Ectodermal cell (in vitro differentiated cells): Measurements from ENCODE around the gene ALDH3A1.

Source experiments
- H3K27ac ChIP-seq: 2 replicates; pipeline ENCODE4 v1.7.0; 2013; ENCODE audit warnings: mild to moderate bottlenecking, low read depth, low read length; ENCODE audit not compliant: insufficient read depth, poor library complexity, severe bottlenecking
- H3K27me3 ChIP-seq: 2 replicates; pipeline ENCODE4 v1.7.0; 2013; ENCODE audit warnings: mild to moderate bottlenecking, low read length; ENCODE audit not compliant: insufficient read depth, control insufficient read depth, poor library complexity, severe bottlenecking
- H3K36me3 ChIP-seq: one replicate; pipeline ENCODE4 v1.7.0; 2013; ENCODE audit warnings: low read length; ENCODE audit not compliant: control insufficient read depth, insufficient read depth
- H3K4me1 ChIP-seq: one replicate; pipeline ENCODE4 v1.7.0; 2013; ENCODE audit warnings: low read length; ENCODE audit not compliant: control insufficient read depth, insufficient read depth
- H3K4me3 ChIP-seq: 2 replicates; pipeline ENCODE4 v1.7.0; 2013; ENCODE audit warnings: low read depth, low read length, control low read depth; ENCODE audit not compliant: insufficient read depth
- H3K9me3 ChIP-seq: 2 replicates; pipeline ENCODE4 v1.7.0; 2013; ENCODE audit warnings: mild to moderate bottlenecking, low read length, moderate library complexity; ENCODE audit not compliant: control insufficient read depth
- WGBS, 2 experiments: methylation state at CpG; one replicate each; pipeline ENCODE4 v1.1.7; 2013; ENCODE audit warnings: missing lambda C conversion rate in 2 of 2; 5-methylcytosine and 5-hydroxymethylcytosine counted together

Gene ALDH3A1

DNA sequence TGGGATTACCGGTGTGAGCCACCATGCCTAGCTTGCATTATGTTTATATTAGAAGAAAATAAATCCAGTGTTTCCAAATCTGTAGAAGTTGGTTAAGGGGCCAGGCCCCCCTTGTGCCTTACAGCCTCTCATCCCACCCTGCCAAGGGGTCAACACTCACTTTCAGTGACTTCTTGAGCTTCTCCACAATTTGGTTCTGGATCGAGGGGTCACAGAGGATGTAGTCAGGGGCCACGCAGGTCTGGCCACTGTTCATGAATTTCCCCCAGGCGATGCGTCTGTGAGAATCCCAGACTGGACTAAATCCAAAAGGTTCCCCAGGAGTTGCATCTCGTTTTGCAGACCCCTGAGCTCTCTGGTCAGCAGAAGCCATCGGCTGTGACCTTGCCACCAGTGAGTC, 7.2 kb downstream of the ALDH3A1 start:
- H3K36me3 ChIP-seq: no peaks in the 10 kb centered on the region
- peaks cover 9% of the 10 kb centered on the region for H3K4me1 ChIP-seq
- H3K9me3 ChIP-seq: no peaks in the 10 kb centered on the region
- no peak overlapping the region for H3K27ac ChIP-seq
- peaks cover 8% of the 10 kb centered on the region for H3K27me3 ChIP-seq
- H3K4me3 ChIP-seq: no peak overlapping the region
- WGBS, 2 experiments: 95% methylated on average over 7 of the region's 7 CpGs

DNA sequence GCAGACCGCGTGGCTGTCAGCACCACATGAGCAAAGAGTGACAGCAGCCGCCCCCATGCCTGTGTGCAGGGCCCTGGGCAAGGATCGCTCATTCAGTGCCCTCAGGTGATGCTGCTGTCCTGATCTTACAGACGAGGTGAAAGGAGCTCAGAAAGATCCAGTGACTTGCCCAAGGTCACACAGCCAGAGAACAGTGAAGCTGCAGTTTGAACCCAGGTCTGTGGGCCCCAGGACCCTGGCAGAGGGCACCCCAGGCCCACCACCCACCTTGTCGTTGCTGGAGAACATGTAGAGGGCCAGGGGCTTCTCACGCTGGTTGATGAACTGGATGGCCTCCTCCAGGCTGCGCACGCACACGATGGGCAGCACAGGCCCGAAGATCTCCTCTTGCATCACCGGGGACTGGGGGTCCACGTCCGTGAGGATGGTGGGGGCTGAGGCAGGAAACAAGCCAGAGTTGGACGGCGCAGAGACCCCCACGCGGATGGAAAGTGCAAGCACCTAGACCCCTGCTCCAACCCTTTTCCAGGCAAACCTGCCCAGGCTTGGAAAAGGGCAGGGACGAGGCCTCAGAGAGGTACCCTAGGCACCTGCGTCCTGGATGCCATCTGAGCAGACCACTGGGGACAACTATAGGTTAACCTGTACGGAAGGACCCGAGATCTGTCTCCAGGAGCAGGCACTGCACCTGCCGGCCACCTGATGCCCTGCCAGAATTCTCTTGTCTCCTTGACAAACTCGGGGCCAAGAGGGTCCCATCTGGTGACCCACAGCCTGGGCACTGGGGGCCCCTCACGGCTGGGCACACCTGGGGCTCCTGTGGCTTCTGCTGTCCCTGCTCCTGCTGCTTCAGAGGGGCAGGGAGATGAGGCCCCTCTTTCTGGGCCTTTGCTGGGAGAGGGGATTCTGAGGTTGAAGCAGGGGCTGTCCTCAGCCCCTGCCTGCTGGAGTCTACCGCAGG, 8.6 kb downstream of the ALDH3A1 start:
- H3K27me3 ChIP-seq: no peaks in the 10 kb centered on the region
- WGBS, 2 experiments: 93 to 94% methylated on average over 26 of the region's 26 CpGs
- no peak overlapping the region for H3K27ac ChIP-seq
- H3K36me3 ChIP-seq: no peaks in the 10 kb centered on the region
- peaks cover 3% of the 10 kb centered on the region for H3K4me1 ChIP-seq
- H3K4me3 ChIP-seq: no peak overlapping the region
- H3K9me3 ChIP-seq: no peaks in the 10 kb centered on the region

DNA sequence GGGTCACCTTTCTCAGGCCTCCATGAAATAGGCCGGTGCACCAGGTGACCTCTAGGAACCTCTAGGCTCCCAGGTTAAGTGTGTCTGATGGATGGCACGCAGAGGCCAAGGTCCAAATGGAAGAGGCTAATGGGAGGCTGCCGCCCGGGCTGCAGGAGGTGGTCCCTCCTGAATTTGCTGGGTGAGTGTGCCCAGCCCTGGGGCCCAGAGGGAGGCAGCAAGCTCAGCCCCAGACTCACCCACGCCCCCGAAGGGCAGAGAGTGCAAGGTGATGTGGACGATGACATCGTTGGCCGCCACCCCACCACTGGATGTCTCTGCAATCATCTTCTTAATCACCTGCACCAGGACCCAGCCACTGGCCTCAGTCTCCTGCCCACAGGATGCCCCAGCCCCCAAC, 9.3 kb downstream of the ALDH3A1 start:
- Histone ChIP-seq H3K4me3 (no peak overlapping the region), H3K4me1 (no peaks in the 10 kb centered on the region), H3K9me3 (no peaks in the 10 kb centered on the region), H3K27ac (no peak overlapping the region), H3K36me3 (no peaks in the 10 kb centered on the region), H3K27me3 (no peaks in the 10 kb centered on the region)
- 91 to 95% methylated on average over 9 of the region's 9 CpGs for WGBS, 2 experiments

DNA sequence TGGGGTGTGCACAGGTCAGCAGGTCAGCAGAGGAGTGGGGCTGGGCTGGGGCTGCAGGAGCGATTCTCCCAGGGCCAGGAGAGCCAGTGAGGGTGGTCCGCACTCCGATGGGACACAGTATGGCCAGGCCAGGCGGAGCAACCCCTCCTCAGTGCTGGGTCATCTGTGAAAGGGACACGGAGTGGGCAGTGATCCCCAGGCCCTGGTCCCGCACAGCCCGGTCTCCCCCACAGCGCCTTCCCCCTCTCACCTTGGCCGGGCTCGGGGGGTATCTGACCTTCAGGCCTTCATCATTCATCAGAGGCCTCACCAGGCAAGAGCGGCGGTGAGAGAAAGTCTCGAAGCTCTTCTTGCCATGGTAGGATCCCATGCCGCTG, 10.0 kb downstream of the ALDH3A1 start:
- Histone ChIP-seq H3K27me3 (no peaks in the 10 kb centered on the region), H3K9me3 (no peaks in the 10 kb centered on the region), H3K27ac (no peak overlapping the region), H3K4me3 (no peak overlapping the region), H3K4me1 (no peaks in the 10 kb centered on the region), H3K36me3 (no peaks in the 10 kb centered on the region)
- WGBS, 2 experiments: 94 to 95% methylated on average over 14 of the region's 14 CpGs

DNA sequence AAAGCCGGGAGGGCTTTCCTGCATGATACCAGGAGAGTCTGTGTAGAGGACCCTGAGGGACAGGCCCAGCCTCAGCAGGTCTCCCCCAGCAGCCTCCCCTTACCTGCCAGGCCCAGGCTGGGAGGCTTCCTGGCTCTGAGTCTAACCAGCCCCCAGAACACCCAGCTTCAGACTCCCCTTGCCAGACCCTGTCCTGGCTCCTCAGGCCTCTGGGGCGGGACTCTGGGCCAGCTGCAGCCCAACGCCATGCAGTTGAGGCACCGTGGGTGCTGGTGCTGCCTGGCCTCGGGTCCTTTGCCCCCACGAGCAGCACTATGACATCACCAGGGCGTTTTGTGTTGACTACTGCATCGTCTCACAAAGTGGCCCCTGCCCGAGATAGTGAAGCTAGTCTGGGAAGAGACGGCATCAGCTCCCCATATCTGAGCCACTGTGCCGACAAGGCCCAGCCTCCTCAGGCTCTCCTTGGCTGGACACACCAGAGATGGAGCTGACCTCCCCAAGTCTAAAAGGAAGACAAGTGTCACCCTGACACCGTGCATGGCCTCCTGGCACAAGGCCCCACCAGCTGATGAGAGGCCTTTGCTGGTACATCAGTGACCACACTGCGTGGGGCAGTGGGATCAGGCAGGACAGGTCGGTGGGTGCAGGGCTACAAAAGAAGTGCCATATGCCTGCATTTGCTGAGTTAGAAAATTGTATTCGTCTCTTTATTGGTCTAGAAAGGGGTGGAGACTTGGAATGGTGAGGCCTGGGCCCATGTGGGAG, 10.6 kb downstream of the ALDH3A1 start:
- H3K4me3 ChIP-seq: no peak overlapping the region
- H3K27me3 ChIP-seq: no peaks in the 10 kb centered on the region
- 89 to 90% methylated on average over 15 of the region's 15 CpGs for WGBS, 2 experiments
- no peaks in the 10 kb centered on the region for H3K4me1 ChIP-seq
- no peaks in the 10 kb centered on the region for H3K9me3 ChIP-seq
- no peaks in the 10 kb centered on the region for H3K36me3 ChIP-seq
- H3K27ac ChIP-seq: no peak overlapping the region

GRCh38 chr17:19736071-19736470, 12.0 kb downstream of the ALDH3A1 start:
- WGBS, 2 experiments: 88 to 89% methylated on average over 11 of the region's 11 CpGs
- Histone ChIP-seq H3K9me3 (no peaks in the 10 kb centered on the region), H3K36me3 (no peaks in the 10 kb centered on the region), H3K27ac (no peak overlapping the region), H3K27me3 (no peaks in the 10 kb centered on the region), H3K4me3 (no peak overlapping the region), H3K4me1 (no peaks in the 10 kb centered on the region)

DNA sequence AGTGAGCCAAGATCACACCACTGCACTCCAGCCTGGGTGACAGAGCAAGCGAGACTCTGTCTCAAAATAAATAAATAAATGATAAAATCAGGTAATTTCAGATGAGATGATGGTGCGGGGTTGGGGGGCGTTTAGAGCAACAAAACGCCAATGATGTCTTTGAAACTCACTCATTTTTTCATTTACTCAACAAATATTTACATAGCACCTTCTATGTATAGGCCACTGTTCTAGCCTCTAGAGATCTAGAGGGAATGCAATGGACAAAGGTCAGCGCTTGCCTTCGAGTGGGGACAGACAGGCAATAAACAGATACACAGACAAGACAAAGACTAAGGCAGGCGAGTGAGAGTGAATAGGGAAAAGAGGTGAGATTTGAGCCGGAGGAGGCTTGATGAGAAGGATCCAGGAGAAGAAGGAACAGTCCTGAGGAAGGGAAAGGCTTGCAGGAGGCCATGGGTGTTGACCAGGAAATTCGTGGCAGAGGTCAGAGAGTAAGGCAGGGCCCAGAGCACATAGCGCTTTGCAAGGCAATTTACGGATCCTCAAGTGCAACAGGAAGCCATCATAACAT, 14.1 kb downstream of the ALDH3A1 start:
- Histone ChIP-seq H3K27me3 (no peaks in the 10 kb centered on the region), H3K27ac (no peak overlapping the region), H3K9me3 (no peaks in the 10 kb centered on the region), H3K36me3 (no peaks in the 10 kb centered on the region), H3K4me1 (no peaks in the 10 kb centered on the region), H3K4me3 (no peak overlapping the region)
- 88 to 90% methylated on average over 10 to 11 of the region's 11 CpGs for WGBS, 2 experiments

DNA sequence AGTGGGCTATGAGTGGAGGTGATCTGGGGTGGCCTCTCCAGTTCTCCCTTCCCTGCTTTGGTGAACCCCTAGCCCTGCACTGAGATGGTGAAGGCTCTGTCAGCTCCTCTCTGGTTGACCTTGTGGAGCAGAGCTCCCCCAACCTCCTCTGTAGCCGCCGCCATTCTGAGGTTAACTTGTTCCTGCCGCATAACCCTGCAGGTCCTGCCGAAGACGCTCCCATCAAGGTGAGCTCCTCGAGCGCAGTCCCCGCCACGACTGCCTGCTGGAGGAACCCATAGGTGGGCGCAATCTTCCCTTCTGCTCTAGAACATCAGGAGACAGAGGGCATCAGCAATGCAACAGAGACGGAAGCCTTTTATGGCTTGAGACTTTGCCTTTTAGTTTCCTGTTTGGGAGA, 16.5 kb downstream of the ALDH3A1 start:
- Histone ChIP-seq H3K36me3 (no peaks in the 10 kb centered on the region), H3K4me1 (no peaks in the 10 kb centered on the region), H3K27ac (no peak overlapping the region), H3K4me3 (no peak overlapping the region), H3K27me3 (no peaks in the 10 kb centered on the region), H3K9me3 (no peaks in the 10 kb centered on the region)
- WGBS, 2 experiments: 94 to 95% methylated on average over 11 of the region's 11 CpGs

- WGBS, 2 experiments: 93 to 97% methylated on average over 4 of the region's 4 CpGs
- Histone ChIP-seq H3K4me1 (no peaks in the 10 kb centered on the region), H3K9me3 (no peaks in the 10 kb centered on the region), H3K36me3 (no peaks in the 10 kb centered on the region), H3K27me3 (no peaks in the 10 kb centered on the region), H3K4me3 (no peak overlapping the region), H3K27ac (no peak overlapping the region)
Measured at GRCh38 chr17:19730843-19731242, 17.3 kb downstream of the ALDH3A1 start.

DNA sequence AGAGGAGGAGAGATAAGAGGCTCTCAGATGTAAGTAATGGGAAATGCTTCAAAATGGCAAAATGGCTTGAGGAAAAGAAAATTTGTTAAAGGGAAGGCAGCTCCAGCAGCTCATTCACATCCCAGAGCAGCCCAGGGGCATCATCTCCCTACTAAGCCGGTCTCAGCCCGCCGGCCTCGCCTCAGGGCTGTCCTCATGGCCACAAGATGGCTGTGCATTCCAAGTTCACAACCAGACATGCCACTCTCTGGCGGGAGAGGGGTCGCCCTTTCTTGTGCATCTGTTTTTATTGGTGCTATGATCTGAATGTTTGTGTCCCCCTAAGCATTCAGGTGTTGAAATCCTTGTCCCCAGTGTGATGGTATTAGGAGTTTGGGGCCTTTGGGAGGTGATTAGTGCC, 18.2 kb downstream of the ALDH3A1 start:
- no peaks in the 10 kb centered on the region for H3K4me1 ChIP-seq
- no peaks in the 10 kb centered on the region for H3K27me3 ChIP-seq
- no peak overlapping the region for H3K4me3 ChIP-seq
- H3K27ac ChIP-seq: no peak overlapping the region
- no peaks in the 10 kb centered on the region for H3K9me3 ChIP-seq
- WGBS, 2 experiments: 90 to 95% methylated on average over 6 of the region's 6 CpGs
- no peaks in the 10 kb centered on the region for H3K36me3 ChIP-seq
